AG20443 (cell line): ENCODE results near the gene ANKRD62.
"Not testable (repeated sequence)": the region's sequence is repeated elsewhere in the genome, so short reads cannot be mapped to it uniquely, and the experiment has no call there.

Experiments
- DNase-seq: peaks from one replicate; pipeline ENCODE4 v3.0.0; 2012; ENCODE audit warnings: low spot score, mixed read lengths

ANKRD62 gene

GRCh38 chr18:12099160-12099559, 5.5 kb downstream of the ANKRD62 start:
- DNase-seq = no peak

GRCh38 chr18:12101266-12101665, 7.6 kb downstream of the ANKRD62 start:
- DNase-seq = no peak

DNA sequence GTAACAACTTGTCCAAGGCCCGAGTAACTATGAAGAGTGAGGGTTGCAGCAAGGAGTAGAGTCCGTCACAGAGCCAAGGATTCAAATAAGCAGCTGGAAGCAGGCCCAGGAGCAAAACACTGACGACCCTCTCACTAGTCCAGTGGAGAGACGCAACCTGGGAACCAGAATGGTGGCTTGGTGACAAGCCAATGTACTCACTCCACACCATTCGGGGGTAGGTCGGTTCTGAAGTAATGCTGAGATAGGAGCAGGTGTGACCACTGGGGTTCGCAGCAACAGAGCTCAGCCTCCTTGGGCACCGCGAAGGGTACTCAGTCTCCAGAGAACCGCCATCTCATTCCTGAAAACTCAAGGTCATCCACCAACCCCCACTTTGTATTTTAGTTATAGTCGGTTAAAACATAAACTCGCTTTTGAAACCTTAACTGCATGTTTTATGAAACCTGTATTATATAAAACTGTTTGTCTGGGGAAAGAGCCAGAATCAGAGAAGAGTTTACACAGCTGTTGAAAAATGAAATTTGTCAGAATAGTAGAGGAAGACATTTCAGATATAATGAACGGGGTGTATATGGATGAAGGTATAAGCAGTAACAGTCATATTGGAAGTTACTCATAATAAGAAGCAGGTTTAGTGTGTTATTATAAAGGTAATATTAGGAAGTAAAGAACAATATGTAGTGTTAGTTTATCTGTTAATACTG, 8.6 kb downstream of the ANKRD62 start:
- DNase-seq = no peak

DNA sequence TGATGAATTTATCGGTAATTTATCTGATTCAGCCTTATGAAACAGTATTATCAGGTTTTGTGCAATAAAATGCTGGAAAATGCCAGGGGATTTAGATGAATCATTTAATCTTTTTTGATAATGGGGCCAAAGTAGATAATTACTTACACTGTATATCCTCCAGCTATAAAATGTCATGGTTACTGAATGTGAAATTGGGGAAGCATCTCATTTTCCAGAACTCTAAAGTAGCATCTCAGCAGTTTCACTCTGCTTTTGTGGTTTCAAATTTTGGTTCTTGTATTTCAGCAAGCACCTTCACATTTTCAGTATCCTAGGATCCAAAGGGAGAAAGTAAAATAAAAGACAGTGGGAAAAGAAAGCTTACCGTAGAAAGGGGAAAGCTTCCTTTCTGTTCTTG, 12.8 kb downstream of the ANKRD62 start:
- DNase-seq = no peak

DNA sequence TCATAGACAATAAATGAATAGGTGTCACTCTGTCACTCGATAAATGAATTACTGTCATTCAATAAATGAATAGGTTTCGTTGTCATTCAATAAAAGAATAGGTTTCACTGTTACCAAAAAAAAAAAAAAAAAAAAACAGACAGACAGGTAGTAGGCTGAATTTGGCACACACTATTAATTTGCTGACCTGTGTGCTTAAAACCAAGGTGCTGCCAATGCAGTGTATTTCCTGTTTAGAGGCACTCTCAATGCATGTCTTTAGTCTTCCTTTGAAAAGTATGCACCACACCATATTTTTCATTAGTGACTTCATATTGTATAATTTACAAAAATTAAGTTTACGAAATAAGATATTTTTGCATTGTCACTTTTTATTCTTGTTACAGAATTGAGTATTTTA, 16.2 kb downstream of the ANKRD62 start:
- no peak for DNase-seq

DNA sequence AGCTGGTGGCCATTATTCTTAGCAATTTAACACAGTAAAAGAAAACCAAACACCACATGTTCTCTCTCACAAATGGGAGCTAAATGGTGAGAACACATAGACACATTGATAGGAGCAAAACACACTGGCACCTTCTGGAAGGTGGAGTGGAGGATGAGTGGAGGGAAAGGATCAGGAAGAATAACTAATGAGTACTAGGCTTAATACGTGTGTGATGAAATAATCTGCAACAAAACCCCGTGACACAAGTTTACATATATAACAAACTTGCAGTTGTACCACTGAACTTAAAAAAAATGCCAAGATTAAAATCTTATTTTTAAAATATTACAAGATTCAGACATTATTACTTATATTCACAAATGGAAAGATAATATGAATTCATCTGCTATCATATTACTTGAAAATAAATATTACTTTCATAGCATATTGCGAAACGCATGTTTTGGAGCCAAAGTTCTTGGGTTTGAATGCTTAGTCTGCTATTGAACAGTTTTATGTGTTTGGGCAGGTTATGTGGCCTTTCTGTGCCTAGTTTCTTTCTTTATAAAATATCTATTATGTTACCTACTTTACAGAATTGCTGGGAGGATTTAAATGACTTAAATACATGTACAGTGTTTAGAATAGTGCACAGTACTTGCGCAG, 20.5 kb downstream of the ANKRD62 start:
- no peak for DNase-seq

DNA sequence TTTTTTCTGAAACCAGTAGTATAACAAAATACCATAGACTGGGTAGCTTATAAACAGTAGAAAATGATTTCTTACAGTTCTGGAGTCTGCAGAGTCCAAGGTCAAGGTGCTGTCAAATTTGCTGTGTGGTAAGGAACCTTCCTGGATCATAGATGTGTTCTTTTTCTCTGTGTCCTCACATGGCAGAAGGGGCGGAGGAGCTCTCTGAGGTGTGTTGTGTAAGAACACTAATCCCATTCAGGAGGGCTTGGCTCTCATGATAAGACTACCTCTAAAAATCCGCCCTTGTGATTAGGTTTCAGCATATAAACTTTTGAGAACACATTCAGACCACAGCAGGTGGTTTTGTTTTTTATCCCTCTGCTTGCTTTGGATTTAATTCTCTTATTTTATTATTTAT, 25.7 kb downstream of the ANKRD62 start:
- no peak for DNase-seq

- peak; percentile 6 for DNase-seq
These were observed 27.8 kb downstream of the ANKRD62 start for GRCh38 chr18:12121175-12122042.

GRCh38 chr18:12122043-12122389, 28.4 kb downstream of the ANKRD62 start:
- not testable (repeated sequence) for DNase-seq

DNA sequence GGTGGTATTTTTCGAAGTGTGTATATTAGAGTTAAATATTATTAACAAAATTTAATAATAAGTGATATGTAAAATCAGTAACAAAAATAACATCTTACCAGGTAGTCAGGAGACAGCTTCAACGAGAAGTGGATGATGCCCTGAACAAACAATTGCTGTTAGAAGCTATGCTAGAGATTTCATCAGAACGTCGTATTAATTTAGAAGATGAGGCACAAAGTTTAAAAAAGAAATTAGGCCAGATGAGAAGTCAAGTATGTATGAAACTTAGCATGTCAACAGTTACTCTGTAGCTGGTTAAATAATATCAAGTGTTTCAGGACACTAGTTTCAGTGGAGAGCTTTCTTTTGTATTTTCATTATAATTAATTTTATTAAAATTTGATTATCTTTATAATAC, 34.0 kb downstream of the ANKRD62 start:
- DNase-seq = not testable (repeated sequence)

- DNase-seq = not testable (repeated sequence)
These were observed 45.2 kb downstream of the ANKRD62 start for GRCh38 chr18:12138831-12139230.

- DNase-seq = not testable (repeated sequence)
These were observed 47.2 kb downstream of the ANKRD62 start for GRCh38 chr18:12140866-12141265.

GRCh38 chr18:12141778-12142177, 48.1 kb downstream of the ANKRD62 start:
- DNase-seq = not testable (repeated sequence)

GRCh38 chr18:12149431-12149830, 55.8 kb downstream of the ANKRD62 start:
- not testable (repeated sequence) for DNase-seq

DNA sequence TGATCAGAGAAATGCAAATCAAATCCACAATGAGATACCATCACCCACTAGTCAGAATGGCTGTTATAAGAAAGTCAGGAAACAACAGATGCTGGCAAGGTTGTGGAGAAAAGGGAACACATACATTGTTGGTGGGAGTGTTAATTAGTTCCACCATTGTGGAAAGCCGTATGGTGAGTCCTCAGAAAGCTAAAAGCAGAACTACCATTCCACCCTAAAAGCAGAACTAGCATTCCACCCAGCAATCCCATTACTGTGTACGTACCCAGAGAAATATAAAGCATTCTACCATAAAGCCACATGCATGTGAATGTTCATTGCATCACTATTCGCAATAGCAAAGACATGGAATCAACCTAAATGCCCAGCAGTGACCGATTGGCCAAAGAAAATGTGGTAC, 60.7 kb downstream of the ANKRD62 start:
- DNase-seq = no peak

DNA sequence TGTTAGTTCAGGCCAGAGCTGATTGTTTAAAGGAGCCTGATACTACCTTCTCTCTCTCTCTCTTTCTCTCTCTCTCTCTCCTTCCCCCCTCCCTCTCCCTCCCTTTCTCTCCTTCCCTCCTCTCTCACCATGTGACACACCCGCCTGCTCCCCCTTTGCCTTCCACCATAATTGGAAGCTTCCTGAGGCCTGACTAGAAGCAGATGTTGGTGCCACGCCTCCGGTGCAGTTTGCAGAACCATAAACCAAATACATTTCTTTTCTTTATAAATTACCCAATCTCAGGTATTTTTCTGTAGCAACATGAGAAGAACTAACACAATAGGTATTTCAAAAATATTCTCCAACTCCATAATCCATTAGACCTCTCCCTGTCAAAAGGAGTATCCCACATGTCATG, 62.4 kb downstream of the ANKRD62 start:
- DNase-seq = peak; percentile 10

DNA sequence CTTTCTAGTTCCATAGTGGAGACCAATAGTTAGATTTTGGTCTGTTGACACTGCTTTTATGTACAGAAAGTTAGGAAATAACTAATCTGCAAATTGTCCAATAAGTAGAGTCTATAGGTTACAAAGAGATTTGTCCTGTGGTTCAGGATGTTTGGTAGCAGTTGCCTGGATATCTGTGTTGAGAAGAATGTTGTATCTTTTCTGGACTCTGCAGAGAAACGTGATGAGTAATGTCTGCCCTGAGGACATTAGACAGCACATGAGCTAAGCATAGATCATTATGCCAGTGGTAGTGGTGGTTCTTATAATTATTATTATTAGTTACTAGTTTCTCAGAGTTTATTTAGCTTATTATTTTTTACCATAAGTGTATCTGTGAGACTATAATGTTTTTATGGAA, 65.8 kb downstream of the ANKRD62 start:
- peak; percentile 31 for DNase-seq

GRCh38 chr18:12162786-12163185, 69.1 kb downstream of the ANKRD62 start:
- DNase-seq = no peak

- DNase-seq = no peak
These were observed 71.6 kb downstream of the ANKRD62 start for GRCh38 chr18:12165038-12165768.
